ENCODE results near the gene RPL28. TPM values are rescaled to one million over a fixed set of nuclear protein-coding genes. Genes with fewer than 3 reads are reported as not detected.
"Not testable (repeated sequence)": the region's sequence is repeated elsewhere in the genome, so short reads cannot be mapped to it uniquely, and the experiment has no call there.

Gene RPL28
- total RNA-seq, 1 donor from 2014 or later = 479 TPM

- DNase-seq (ENCODE audit: low spot score) = not testable (repeated sequence)
- intact Hi-C loops (cut with DNase I) = loop anchor here (5.0 kb wide), 2 partner anchors 53 to 267 kb away; partner anchors contain the start of genes C19orf85 and ISOC2
Measured at GRCh38 chr19:55409179-55409578, 23.4 kb downstream of the RPL28 start.

GRCh38 chr19:55410168-55410567, 24.4 kb downstream of the RPL28 start:
- intact Hi-C loops (cut with DNase I) = loop anchor here (10.0 kb wide), 1 partner anchor 105 kb away; no protein-coding TSS in a partner anchor
- no peak for DNase-seq (ENCODE audit: low spot score)

GRCh38 chr19:55418185-55418584, 32.5 kb downstream of the RPL28 start:
- DNase-seq (ENCODE audit: low spot score) = no peak
- intact Hi-C loops (cut with DNase I) = loop anchor here (10.0 kb wide), 1 partner anchor 113 kb away; no protein-coding TSS in a partner anchor

GRCh38 chr19:55419103-55419502, 33.4 kb downstream of the RPL28 start:
- intact Hi-C loops (cut with DNase I) = loop anchor here (10.0 kb wide), 1 partner anchor 114 kb away; no protein-coding TSS in a partner anchor
- no peak for DNase-seq (ENCODE audit: low spot score)

- no peak for DNase-seq (ENCODE audit: low spot score)
- intact Hi-C loops (cut with DNase I) = loop anchor here (10.0 kb wide), 1 partner anchor 115 kb away; no protein-coding TSS in a partner anchor
Measured at GRCh38 chr19:55419624-55420236, 34.0 kb downstream of the RPL28 start.

GRCh38 chr19:55421281-55421680, 35.5 kb downstream of the RPL28 start:
- intact Hi-C loops (cut with DNase I); DNase-seq (ENCODE audit: low spot score): not testable (repeated sequence)

- no peak for DNase-seq (ENCODE audit: low spot score)
- intact Hi-C loops (cut with DNase I) = no loop called here
Measured at GRCh38 chr19:55423225-55424005, 37.7 kb downstream of the RPL28 start.

- intact Hi-C loops (cut with DNase I) = no loop called here
- no peak for DNase-seq (ENCODE audit: low spot score)
Measured at GRCh38 chr19:55424518-55424917, 38.8 kb downstream of the RPL28 start.

- DNase-seq (ENCODE audit: low spot score) = no peak
- intact Hi-C loops (cut with DNase I) = no loop called here
Measured at GRCh38 chr19:55426042-55426441, 40.3 kb downstream of the RPL28 start.

GRCh38 chr19:55431183-55431582, 45.5 kb downstream of the RPL28 start:
- no peak for DNase-seq (ENCODE audit: low spot score)
- intact Hi-C loops (cut with DNase I) = no loop called here

GRCh38 chr19:55432241-55432959, 46.7 kb downstream of the RPL28 start:
- intact Hi-C loops (cut with DNase I) = no loop called here
- DNase-seq (ENCODE audit: low spot score) = no peak

GRCh38 chr19:55433292-55433691, 47.6 kb downstream of the RPL28 start:
- intact Hi-C loops (cut with DNase I) = no loop called here
- DNase-seq (ENCODE audit: low spot score) = no peak

GRCh38 chr19:55434356-55434919, 48.7 kb downstream of the RPL28 start:
- DNase-seq (ENCODE audit: low spot score) = no peak

GRCh38 chr19:55435020-55435419, 49.3 kb downstream of the RPL28 start:
- no peak for DNase-seq (ENCODE audit: low spot score)
- intact Hi-C loops (cut with DNase I) = no loop called here

More at GRCh38 chr19:55434356-55434919, 48.7 kb downstream of the RPL28 start:
- intact Hi-C loops (cut with DNase I) = no loop called here

- intact Hi-C loops (cut with DNase I) = no loop called here
- no peak for DNase-seq (ENCODE audit: low spot score)
Measured at GRCh38 chr19:55436847-55437246, 51.1 kb downstream of the RPL28 start.

- no peak for DNase-seq (ENCODE audit: low spot score)
- intact Hi-C loops (cut with DNase I) = no loop called here
Measured at GRCh38 chr19:55437410-55437809, 51.7 kb downstream of the RPL28 start.

- no peak for DNase-seq (ENCODE audit: low spot score)
- intact Hi-C loops (cut with DNase I) = no loop called here
Measured at GRCh38 chr19:55439052-55439451, 53.3 kb downstream of the RPL28 start.

GRCh38 chr19:55440411-55441105, 54.8 kb downstream of the RPL28 start:
- intact Hi-C loops (cut with DNase I) = no loop called here
- DNase-seq (ENCODE audit: low spot score) = no peak

GRCh38 chr19:55441319-55441691, 55.6 kb downstream of the RPL28 start:
- intact Hi-C loops (cut with DNase I) = no loop called here
- DNase-seq (ENCODE audit: low spot score) = no peak
